Trophoblast cell (in vitro differentiated cells and primary cell): ENCODE results near the gene HEATR1.

ENCODE experiments used
- DNase-seq, 2 donors: peaks; one replicate each; pipeline ENCODE4 v3.0.0-alpha.2; 2016
- H2AFZ ChIP-seq: 2 replicates; pipeline ENCODE4 v1.6.1; 2013; ENCODE audit warnings: low read length, moderate library complexity, mild to moderate bottlenecking; ENCODE audit not compliant: insufficient read depth, poor library complexity
- H2AK5ac ChIP-seq: 2 replicates; pipeline ENCODE4 v1.6.1; 2013; ENCODE audit warnings: mild to moderate bottlenecking, low read length
- H2BK120ac ChIP-seq: 2 replicates; pipeline ENCODE4 v1.6.1; 2013; ENCODE audit warnings: low read length, mild to moderate bottlenecking, moderate library complexity; ENCODE audit not compliant: insufficient read depth, poor library complexity
- H2BK12ac ChIP-seq: 2 replicates; pipeline ENCODE4 v1.6.1; 2013; ENCODE audit warnings: mild to moderate bottlenecking, low read length, moderate library complexity
- H2BK5ac ChIP-seq: 2 replicates; pipeline ENCODE4 v1.6.1; 2013; ENCODE audit warnings: low read length, low read depth, moderate library complexity, mild to moderate bottlenecking; ENCODE audit not compliant: poor library complexity
- H3K14ac ChIP-seq: 2 replicates; pipeline ENCODE4 v1.6.1; 2013; ENCODE audit warnings: mild to moderate bottlenecking, low read length
- H3K18ac ChIP-seq: 2 replicates; pipeline ENCODE4 v1.6.1; 2013; ENCODE audit warnings: mild to moderate bottlenecking, low read length
- H3K23ac ChIP-seq: 2 replicates; pipeline ENCODE4 v1.6.1; 2013; ENCODE audit warnings: low read length
- H3K27ac ChIP-seq: 2 replicates; pipeline ENCODE4 v1.5.1; 2013; ENCODE audit warnings: low read depth, mild to moderate bottlenecking, inconsistent platforms, low read length, moderate library complexity
- H3K27me3 ChIP-seq: 2 replicates; pipeline ENCODE4 v1.6.1; 2013; ENCODE audit warnings: inconsistent platforms, mild to moderate bottlenecking, low read length, moderate library complexity; ENCODE audit not compliant: insufficient read depth
- H3K36me3 ChIP-seq, 2 experiments: 1 replicate in 1 of 2; 2 replicates in 1 of 2; pipeline ENCODE4 v1.6.1; 2013; ENCODE audit warnings: low read length in 2 of 2, mild to moderate bottlenecking in 2 of 2, moderate library complexity in 1 of 2; ENCODE audit not compliant: insufficient read depth in 2 of 2, control insufficient read depth in 1 of 2
- H3K4ac ChIP-seq: 2 replicates; pipeline ENCODE4 v1.6.1; 2013; ENCODE audit warnings: low read depth, mild to moderate bottlenecking, low read length, moderate library complexity
- H3K4me1 ChIP-seq, 2 experiments: 1 replicate in 1 of 2; 2 replicates in 1 of 2; pipeline ENCODE4 v1.6.1; 2013; ENCODE audit warnings: low read length in 2 of 2, mild to moderate bottlenecking in 2 of 2, moderate library complexity in 1 of 2; ENCODE audit not compliant: insufficient read depth in 2 of 2, control insufficient read depth in 1 of 2
- H3K4me2 ChIP-seq: 2 replicates; pipeline ENCODE4 v1.6.1; 2013; ENCODE audit warnings: inconsistent platforms, mild to moderate bottlenecking, low read length, moderate library complexity
- H3K4me3 ChIP-seq: 2 replicates; pipeline ENCODE4 v1.5.1; 2013; ENCODE audit warnings: mild to moderate bottlenecking, low read depth, low read length, inconsistent platforms
- H3K79me1 ChIP-seq: one replicate; pipeline ENCODE4 v1.6.1; 2013; ENCODE audit warnings: low read length
- H3K79me2 ChIP-seq: 2 replicates; pipeline ENCODE4 v1.6.1; 2013; ENCODE audit warnings: low read length, mild to moderate bottlenecking; ENCODE audit not compliant: control insufficient read depth, insufficient read depth, poor library complexity
- H3K9ac ChIP-seq: 2 replicates; pipeline ENCODE4 v1.6.1; 2013; ENCODE audit warnings: mild to moderate bottlenecking, low read length
- H3K9me3 ChIP-seq: 2 replicates; pipeline ENCODE4 v1.6.1; 2013; ENCODE audit warnings: low read depth, mild to moderate bottlenecking, control low read depth, inconsistent platforms, low read length; ENCODE audit not compliant: insufficient read depth
- H4K12ac ChIP-seq: 2 replicates; pipeline ENCODE4 v1.6.1; 2013; ENCODE audit warnings: low read depth, mild to moderate bottlenecking, low read length, moderate library complexity
- H4K8ac ChIP-seq: 2 replicates; pipeline ENCODE4 v1.6.1; 2013; ENCODE audit warnings: low read depth, mild to moderate bottlenecking, low read length, moderate library complexity
- H4K91ac ChIP-seq: one replicate; pipeline ENCODE4 v1.6.1; 2013; ENCODE audit warnings: low read depth, mild to moderate bottlenecking, low read length, moderate library complexity
- whole genome bisulfite sequencing: extraction: QIAGEN DNeasy Blood & Tissue Kit; methylation state at CpG from one replicate; pipeline ENCODE4 v1.1.7; 2013; ENCODE audit warnings: missing lambda C conversion rate; ENCODE audit not compliant: insufficient read length, insufficient coverage; ENCODE audit errors: extremely low coverage; 5-methylcytosine and 5-hydroxymethylcytosine counted together

HEATR1 gene

DNA sequence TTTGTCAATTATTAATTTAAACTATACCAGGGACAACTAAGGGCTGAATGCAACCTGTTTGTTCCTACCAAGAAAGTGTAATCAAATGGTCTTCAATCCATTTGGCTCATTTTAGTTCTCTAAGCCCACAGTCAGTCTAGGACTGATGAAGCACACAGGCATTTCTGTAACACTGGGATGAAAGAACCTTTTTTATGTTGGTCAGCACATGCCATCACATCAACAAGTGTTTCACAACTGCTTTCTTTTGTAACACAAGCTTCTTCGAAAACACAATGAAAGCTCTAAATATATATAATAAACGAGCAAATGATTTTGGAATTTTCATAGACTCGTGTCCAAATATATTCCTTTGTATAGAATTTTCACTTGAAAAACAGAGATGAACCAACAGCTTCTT, 28.8 kb downstream of the HEATR1 start:
- Histone ChIP-seq H4K12ac (no peak overlapping the region), H3K79me1 (no peaks in the 10 kb centered on the region), H4K8ac (no peak overlapping the region), H3K4me3 (no peak overlapping the region), H3K27ac (no peak overlapping the region), H3K14ac (no peak overlapping the region), H3K9ac (no peak overlapping the region), H3K27me3 (no peaks in the 10 kb centered on the region), H2BK5ac (no peak overlapping the region), H2AFZ (no peak overlapping the region), H4K91ac (no peak overlapping the region), H3K4me1 (no peaks in the 10 kb centered on the region), H2AK5ac (no peak overlapping the region), H2BK12ac (no peak overlapping the region), H3K18ac (no peak overlapping the region), H3K36me3 (peaks cover 2 to 22% of the 10 kb centered on the region in 2 experiments), H2BK120ac (no peak overlapping the region), H3K23ac (no peak overlapping the region), H3K79me2 (no peaks in the 10 kb centered on the region), H3K4me2 (no peak overlapping the region), H3K9me3 (no peaks in the 10 kb centered on the region), H3K4ac (no peak overlapping the region)
- no CpG with 5 or more reads among the region's 3 CpGs for WGBS
- peak; percentile 18 to 71 for DNase-seq

- H3K18ac ChIP-seq = no peak overlapping the region
- H3K4me1 ChIP-seq = peaks cover 5% of the 10 kb centered on the region in 2 experiments
- no peak overlapping the region for H3K14ac ChIP-seq
- H3K79me1 ChIP-seq = no peaks in the 10 kb centered on the region
- no peak overlapping the region for H4K8ac ChIP-seq
- no peak overlapping the region for H3K4me3 ChIP-seq
- H3K9me3 ChIP-seq = no peaks in the 10 kb centered on the region
- no peaks in the 10 kb centered on the region for H3K79me2 ChIP-seq
- H2BK12ac ChIP-seq = no peak overlapping the region
- H2BK120ac ChIP-seq = no peak overlapping the region
- H4K91ac ChIP-seq = no peak overlapping the region
- no peak overlapping the region for H2BK5ac ChIP-seq
- H2AK5ac ChIP-seq = no peak overlapping the region
- no peak overlapping the region for H4K12ac ChIP-seq
- H3K4ac ChIP-seq = no peak overlapping the region
- H2AFZ ChIP-seq = no peak overlapping the region
- no CpG with 5 or more reads among the region's 2 CpGs for WGBS
- no peak overlapping the region for H3K4me2 ChIP-seq
- H3K36me3 ChIP-seq = peaks cover 8 to 30% of the 10 kb centered on the region in 2 experiments
- no peak for DNase-seq
- no peak overlapping the region for H3K9ac ChIP-seq
- no peaks in the 10 kb centered on the region for H3K27me3 ChIP-seq
- H3K27ac ChIP-seq = no peak overlapping the region
- no peak overlapping the region for H3K23ac ChIP-seq
Measured at GRCh38 chr1:236568285-236568894, 35.9 kb downstream of the HEATR1 start.

DNA sequence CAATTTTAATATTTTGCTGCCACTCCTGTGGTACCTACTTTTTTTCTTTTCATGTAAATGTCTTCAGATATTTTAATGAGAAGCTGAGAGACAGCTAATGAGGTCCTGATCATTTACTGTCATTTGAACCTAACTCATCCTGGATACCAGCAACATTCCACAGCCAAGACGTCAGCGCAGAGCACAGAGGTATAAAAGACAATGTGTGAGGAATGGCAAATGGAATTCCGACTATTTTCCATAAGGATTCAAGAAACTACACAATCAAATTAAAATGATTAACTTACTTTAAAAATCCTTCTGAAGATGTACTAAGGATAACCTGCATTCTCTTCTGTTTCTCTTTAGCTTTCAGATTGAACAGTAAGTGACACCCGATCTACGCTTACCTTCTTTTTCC, 38.8 kb downstream of the HEATR1 start:
- Histone ChIP-seq H4K91ac (no peak overlapping the region), H3K4ac (no peak overlapping the region), H3K18ac (no peak overlapping the region), H2AK5ac (no peak overlapping the region), H3K9ac (no peak overlapping the region), H2BK5ac (no peak overlapping the region), H3K9me3 (no peaks in the 10 kb centered on the region), H2BK12ac (no peak overlapping the region), H3K27me3 (no peaks in the 10 kb centered on the region), H2BK120ac (no peak overlapping the region), H2AFZ (no peak overlapping the region), H3K4me2 (peak overlapping the region; percentile 13), H3K79me1 (no peaks in the 10 kb centered on the region), H4K8ac (no peak overlapping the region), H3K36me3 (peaks cover 8 to 19% of the 10 kb centered on the region in 2 experiments), H3K27ac (no peak overlapping the region), H3K23ac (no peak overlapping the region), H3K4me3 (no peak overlapping the region), H3K79me2 (no peaks in the 10 kb centered on the region), H3K4me1 (peaks cover 5% of the 10 kb centered on the region in 2 experiments), H3K14ac (no peak overlapping the region), H4K12ac (no peak overlapping the region)
- WGBS = no CpG with 5 or more reads among the region's 5 CpGs
- DNase-seq = peak; percentile 47 to 86

- H4K91ac ChIP-seq = no peak overlapping the region
- H3K9ac ChIP-seq = no peak overlapping the region
- H2AK5ac ChIP-seq = no peak overlapping the region
- H2BK12ac ChIP-seq = no peak overlapping the region
- H3K4me2 ChIP-seq = no peak overlapping the region
- no CpG with 5 or more reads among the region's 2 CpGs for WGBS
- no peak overlapping the region for H3K4me3 ChIP-seq
- no peak overlapping the region for H3K4ac ChIP-seq
- H3K23ac ChIP-seq = no peak overlapping the region
- H2AFZ ChIP-seq = no peak overlapping the region
- H3K36me3 ChIP-seq = peaks cover 16 to 23% of the 10 kb centered on the region in 2 experiments
- H3K9me3 ChIP-seq = no peaks in the 10 kb centered on the region
- no peak overlapping the region for H4K12ac ChIP-seq
- no peak overlapping the region for H3K18ac ChIP-seq
- H3K27me3 ChIP-seq = no peaks in the 10 kb centered on the region
- no peak overlapping the region for H3K14ac ChIP-seq
- H3K79me1 ChIP-seq = no peaks in the 10 kb centered on the region
- H2BK5ac ChIP-seq = no peak overlapping the region
- H3K4me1 ChIP-seq = peaks cover 7 to 10% of the 10 kb centered on the region in 2 experiments
- no peak overlapping the region for H3K27ac ChIP-seq
- no peak for DNase-seq
- no peak overlapping the region for H4K8ac ChIP-seq
- H3K79me2 ChIP-seq = no peaks in the 10 kb centered on the region
- no peak overlapping the region for H2BK120ac ChIP-seq
Measured at GRCh38 chr1:236561976-236562375, 42.3 kb downstream of the HEATR1 start.
